HCT116 (cell line): ENCODE data around the gene WDR93. TPM values are rescaled to one million over a fixed set of nuclear protein-coding genes. Genes with fewer than 3 reads are reported as not detected.

ENCODE experiments used
- ATAC-seq: fragments of 200-7000 bp; cut with Tn5 transposase; 2 replicates; pipeline ENCODE4 v1.9.1; 2020; ENCODE audit warnings: mild to moderate bottlenecking, moderate library complexity
- BruUV-seq: library from RNA; stranded (reverse); fragments of 400-500 nt; replicated peaks from 2 replicates; lab custom pipeline; 2021; lab: Mats Ljungman, UMichigan
- CTCF ChIA-PET: fragments of 300-600 bp; sonication (Branson Sonifier 250); formaldehyde crosslinking; loops from one replicate; lab custom pipeline; 2021; ENCODE audit warnings: antibody characterized with exemption; lab: Charles Lee
- POLR2A ChIA-PET: fragments of 300-600, 350-600 bp; sonication (Branson Sonifier 250); formaldehyde crosslinking; loops from one replicate; lab custom pipeline; 2021; ENCODE audit warnings: antibody characterized with exemption; lab: Charles Lee
- RAD21 ChIA-PET, 2 experiments: fragments of 300-600 bp; sonication (Branson Sonifier 250); formaldehyde crosslinking; loops; one replicate each; lab custom pipeline; 2023; ENCODE audit warnings: low total read pairs in 2 of 2; ENCODE audit not compliant: uncharacterized antibody in 2 of 2, unreplicated experiment in 2 of 2, low non-redundant PET in 1 of 2; lab: Charles Lee
- DNase-seq: peaks from one replicate; pipeline ENCODE4 v3.0.0-alpha.2; 2010; ENCODE audit warnings: low read depth, low spot score
- H2AFZ ChIP-seq: fragments of 200-600 bp; shearing (Covaris generic), sonication (generic); 2 replicates; pipeline ENCODE4 v1.6.1; 2017; ENCODE audit warnings: low read depth, mixed run types, mixed read lengths, antibody characterized with exemption, low read length; ENCODE audit not compliant: poor library complexity, severe bottlenecking
- H3K27ac ChIP-seq: 2 replicates; pipeline ENCODE4 v1.5.1; 2012; ENCODE audit warnings: low read depth, low read length
- H3K27me3 ChIP-seq: fragments of 200-600 bp; sonication (generic); 2 replicates; pipeline ENCODE4 v1.6.1; 2016; ENCODE audit warnings: mixed run types, low read length, mixed read lengths; ENCODE audit not compliant: insufficient read depth
- H3K36me3 ChIP-seq, 2 experiments: fragments of 200-500 bp in 1 of 2; fragments of 200-600 bp in 1 of 2; sonication (Bioruptor generic) in 1 of 2; sonication (generic) in 1 of 2; 2 replicates each; pipeline versions ENCODE4 v1.5.1 to v1.6.1; 2014 to 2016; ENCODE audit warnings: low read length in 2 of 2, inconsistent platforms in 1 of 2, mixed read lengths in 1 of 2, mixed run types in 1 of 2; ENCODE audit not compliant: insufficient read depth in 2 of 2, control insufficient read depth in 1 of 2
- H3K4me1 ChIP-seq, 2 experiments: fragments of 200-600 bp in 1 of 2; sonication (generic) in 1 of 2; 2 replicates each; pipeline versions ENCODE4 v1.5.1 to v1.6.1; 2012 to 2017; ENCODE audit warnings: low read length in 2 of 2, inconsistent platforms in 1 of 2, mild to moderate bottlenecking in 1 of 2, mixed read lengths in 1 of 2, mixed run types in 1 of 2, moderate library complexity in 1 of 2; ENCODE audit not compliant: insufficient read depth in 2 of 2, control insufficient read depth in 1 of 2
- H3K4me2 ChIP-seq: fragments of 200-600 bp; sonication (generic); 2 replicates; pipeline ENCODE4 v1.6.1; 2017; ENCODE audit warnings: mixed run types, low read length, mixed read lengths
- H3K4me3 ChIP-seq, 2 experiments: fragments of 200-600 bp in 1 of 2; sonication (generic) in 1 of 2; replicated peaks in 1 of 2; 2 replicates each; pipeline ENCODE4 v1.5.1; 2011 to 2016; ENCODE audit warnings: low read length in 2 of 2, control low read depth in 1 of 2, low read depth in 1 of 2, mild to moderate bottlenecking in 1 of 2, mixed read lengths in 1 of 2, mixed run types in 1 of 2
- H3K79me2 ChIP-seq: fragments of 200-600 bp; sonication (generic); 2 replicates; pipeline ENCODE4 v1.6.1; 2017; ENCODE audit warnings: mild to moderate bottlenecking, mixed run types, low read length, moderate library complexity, mixed read lengths; ENCODE audit not compliant: insufficient read depth
- H3K9ac ChIP-seq: fragments of 200-600 bp; sonication (generic); 2 replicates; pipeline ENCODE4 v1.6.1; 2016; ENCODE audit warnings: low read length, mixed read lengths
- H3K9me2 ChIP-seq: fragments of 200-600 bp; sonication (generic), shearing (Covaris generic); 2 replicates; pipeline ENCODE4 v1.6.1; 2017; ENCODE audit warnings: mixed run types, mild to moderate bottlenecking, moderate library complexity; ENCODE audit not compliant: insufficient read depth
- H3K9me3 ChIP-seq, 2 experiments: fragments of 200-500 bp in 1 of 2; fragments of 200-600 bp in 1 of 2; sonication (Bioruptor generic) in 1 of 2; sonication (generic) in 1 of 2; 2 replicates each; pipeline ENCODE4 v1.6.1; 2014 to 2017; ENCODE audit warnings: low read length in 2 of 2, mixed read lengths in 2 of 2, inconsistent platforms in 1 of 2, low read depth in 1 of 2, mild to moderate bottlenecking in 1 of 2, mixed run types in 1 of 2, moderate library complexity in 1 of 2; ENCODE audit not compliant: control insufficient read depth in 1 of 2, insufficient read depth in 1 of 2
- H4K20me1 ChIP-seq: fragments of 200-600 bp; sonication (generic), shearing (Covaris generic); 2 replicates; pipeline ENCODE4 v1.6.1; 2017; ENCODE audit warnings: mixed run types, mild to moderate bottlenecking, moderate library complexity; ENCODE audit not compliant: insufficient read depth
- CEBPB ChIP-seq: IDR thresholded peaks from 2 replicates; pipeline ENCODE4 v1.6.1; 2012; ENCODE audit warnings: low read depth
- EGR1 ChIP-seq: IDR thresholded peaks from 2 replicates; pipeline ENCODE4 v1.6.1; 2012; ENCODE audit warnings: low read depth
- EZH2 ChIP-seq: fragments of 200-600 bp; sonication (generic); IDR thresholded peaks from 2 replicates; pipeline ENCODE4 v1.6.1; 2017; ENCODE audit warnings: antibody characterized with exemption, mixed run types
- EZH2phosphoT487 ChIP-seq: fragments of 200-600 bp; IDR thresholded peaks from 2 replicates; pipeline ENCODE4 v1.6.1; 2018; ENCODE audit warnings: antibody characterized with exemption, borderline replicate concordance
- JUND ChIP-seq: IDR thresholded peaks from 2 replicates; pipeline ENCODE4 v1.6.1; 2012
- POLR2A ChIP-seq: IDR thresholded peaks from 2 replicates; pipeline ENCODE4 v1.7.0; 2011; ENCODE audit warnings: borderline replicate concordance; ENCODE audit not compliant: insufficient read depth, insufficient read length; ENCODE audit errors: extremely low read depth
- POLR2AphosphoS5 ChIP-seq: IDR thresholded peaks from 2 replicates; pipeline ENCODE4 v1.6.1; 2011; ENCODE audit warnings: mild to moderate bottlenecking, low read depth, low read length, moderate library complexity
- RAD21 ChIP-seq: IDR thresholded peaks from 2 replicates; pipeline ENCODE4 v1.6.1; 2012; ENCODE audit warnings: low read depth, mild to moderate bottlenecking
- SIN3A ChIP-seq: IDR thresholded peaks from 2 replicates; pipeline ENCODE4 v1.6.1; 2012; ENCODE audit warnings: low read depth
- SP1 ChIP-seq: IDR thresholded peaks from 2 replicates; pipeline ENCODE4 v1.6.1; 2012; ENCODE audit warnings: low read depth
- SRF ChIP-seq: IDR thresholded peaks from 2 replicates; pipeline ENCODE4 v1.6.1; 2012; ENCODE audit warnings: low read depth
- TCF7L2 ChIP-seq: IDR thresholded peaks from 2 replicates; pipeline ENCODE4 v1.7.0; 2011; ENCODE audit warnings: borderline replicate concordance, inconsistent platforms; ENCODE audit not compliant: insufficient read depth, insufficient read length; ENCODE audit errors: extremely low read depth
- intact Hi-C: fragments of 100-400 bp; cut with micrococcal nuclease; formaldehyde crosslinking; loops from 2 replicates; pipeline ENCODE4 v1.10.0; 2022
- total RNA-seq: library from RNA; stranded (reverse); gene quantifications from one replicate; pipeline ENCODE4 v1.2.1, GENCODE V29; 2021; ENCODE audit not compliant: unreplicated experiment
- TF ChIP-seq, protein P1 (sequence below): IDR thresholded peaks from 2 replicates; pipeline ENCODE4 v1.6.1; 2011; ENCODE audit warnings: mild to moderate bottlenecking, low read length, moderate library complexity; ENCODE audit not compliant: insufficient replicate concordance; ENCODE audit errors: extremely low read depth
- TF ChIP-seq, protein P2 (sequence below): IDR thresholded peaks from 2 replicates; pipeline ENCODE4 v1.6.1; 2012
- TF ChIP-seq, protein P3 (sequence below): IDR thresholded peaks from 2 replicates; pipeline ENCODE4 v1.6.1; 2012

The WDR93 gene
- total RNA-seq, 1 experiment from 2014 or later: 0.42 TPM

DNA sequence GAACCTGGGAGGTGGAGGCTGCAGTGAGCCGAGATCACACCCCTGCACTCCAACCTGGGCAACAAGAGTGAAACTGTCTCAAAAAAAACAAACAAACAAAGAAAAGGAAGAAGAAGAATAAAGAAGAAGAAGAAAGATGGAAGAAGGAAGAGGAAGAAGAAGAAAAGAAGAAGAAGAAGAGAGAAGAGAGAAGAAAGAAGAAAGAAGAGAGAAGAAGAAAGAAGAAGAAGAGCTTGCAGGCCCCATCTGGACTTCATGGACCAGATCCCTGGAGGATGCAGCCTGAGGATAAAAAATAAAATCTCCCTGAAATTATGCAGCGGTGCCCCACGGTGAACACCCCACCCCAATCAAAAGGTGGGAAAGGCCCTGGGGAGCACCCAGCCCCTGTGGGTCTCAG lies 69.2 kb downstream of the WDR93 start:
- TF ChIP-seq SIN3A (no peak), RAD21 (no peak), JUND (no peak), EGR1 (no peak), EZH2phosphoT487 (no peak), TCF7L2 (no peak), CEBPB (no peak), POLR2AphosphoS5 (no peak), POLR2A (no peak), EZH2 (no peak), SP1 (no peak), SRF (no peak)
- TF ChIP-seq, protein P1, sequence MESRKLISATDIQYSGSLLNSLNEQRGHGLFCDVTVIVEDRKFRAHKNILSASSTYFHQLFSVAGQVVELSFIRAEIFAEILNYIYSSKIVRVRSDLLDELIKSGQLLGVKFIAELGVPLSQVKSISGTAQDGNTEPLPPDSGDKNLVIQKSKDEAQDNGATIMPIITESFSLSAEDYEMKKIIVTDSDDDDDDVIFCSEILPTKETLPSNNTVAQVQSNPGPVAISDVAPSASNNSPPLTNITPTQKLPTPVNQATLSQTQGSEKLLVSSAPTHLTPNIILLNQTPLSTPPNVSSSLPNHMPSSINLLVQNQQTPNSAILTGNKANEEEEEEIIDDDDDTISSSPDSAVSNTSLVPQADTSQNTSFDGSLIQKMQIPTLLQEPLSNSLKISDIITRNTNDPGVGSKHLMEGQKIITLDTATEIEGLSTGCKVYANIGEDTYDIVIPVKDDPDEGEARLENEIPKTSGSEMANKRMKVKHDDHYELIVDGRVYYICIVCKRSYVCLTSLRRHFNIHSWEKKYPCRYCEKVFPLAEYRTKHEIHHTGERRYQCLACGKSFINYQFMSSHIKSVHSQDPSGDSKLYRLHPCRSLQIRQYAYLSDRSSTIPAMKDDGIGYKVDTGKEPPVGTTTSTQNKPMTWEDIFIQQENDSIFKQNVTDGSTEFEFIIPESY: no peak
- TF ChIP-seq, protein P2, sequence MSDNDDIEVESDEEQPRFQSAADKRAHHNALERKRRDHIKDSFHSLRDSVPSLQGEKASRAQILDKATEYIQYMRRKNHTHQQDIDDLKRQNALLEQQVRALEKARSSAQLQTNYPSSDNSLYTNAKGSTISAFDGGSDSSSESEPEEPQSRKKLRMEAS: no peak
- TF ChIP-seq, protein P3, sequence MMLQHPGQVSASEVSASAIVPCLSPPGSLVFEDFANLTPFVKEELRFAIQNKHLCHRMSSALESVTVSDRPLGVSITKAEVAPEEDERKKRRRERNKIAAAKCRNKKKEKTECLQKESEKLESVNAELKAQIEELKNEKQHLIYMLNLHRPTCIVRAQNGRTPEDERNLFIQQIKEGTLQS: no peak
- intact Hi-C loops: loop anchor here (1.0 kb wide), 2 partner anchors 115 to 128 kb away; no protein-coding TSS in a partner anchor
- Histone ChIP-seq H3K4me1 (peaks cover 0 to 10% of the 10 kb centered on the region in 2 experiments; a peak in 1 of 4 replicates), H3K9ac (no peak overlapping the region), H3K4me3 (no peak overlapping the region), H3K36me3 (no peaks in the 10 kb centered on the region), H3K27ac (no peak overlapping the region), H3K9me3 (no peaks in the 10 kb centered on the region), H3K4me2 (no peak overlapping the region), H3K27me3 (no peaks in the 10 kb centered on the region), H3K79me2 (no peaks in the 10 kb centered on the region), H3K9me2 (no peaks in the 10 kb centered on the region), H4K20me1 (no peaks in the 10 kb centered on the region), H2AFZ (no peak overlapping the region)
- DNase-seq (no peak), ATAC-seq (no peak)
- no TSS peak for BruUV-seq
- POLR2A ChIA-PET: interaction anchor here (0.6 to 1.5 kb wide), 2 partner anchors 115 to 316 kb away, joined by 3 to 4 read pairs; no protein-coding TSS in a partner anchor
- RAD21 ChIA-PET: interaction anchor here (2.2 to 3.5 kb wide), 2 partner anchors 115 to 129 kb away, joined by 11 to 29 read pairs; no protein-coding TSS in a partner anchor
- CTCF ChIA-PET: interaction anchor here (1.0 to 5.4 kb wide), 5 partner anchors 9 to 128 kb away, joined by 3 to 164 read pairs (median 16); partner anchors contain the start of gene MESP1
